Keratinocyte (primary cell): ENCODE results near the gene ARHGEF3. TPM values are rescaled to one million over a fixed set of nuclear protein-coding genes. Genes with fewer than 3 reads are reported as not detected.
"Not testable (repeated sequence)": the region's sequence is repeated elsewhere in the genome, so short reads cannot be mapped to it uniquely, and the experiment has no call there.

ENCODE experiments used
- DNase-seq: peaks from one replicate; pipeline ENCODE4 v3.0.0-alpha.2; 2011; ENCODE audit warnings: low read depth, missing footprints, low spot score
- FAIRE-seq: peaks from 2 replicates; lab custom pipeline; 2011; peaks lifted over from hg19 to GRCh38; lab: Jason Lieb, UNC
- H2AFZ ChIP-seq: 2 replicates; pipeline ENCODE4 v1.6.0; 2012; ENCODE audit warnings: low read length, control low read depth, inconsistent platforms; ENCODE audit not compliant: control insufficient read depth
- H3K27ac ChIP-seq: 2 replicates; pipeline ENCODE4 v1.5.1; 2011; ENCODE audit warnings: low read length; ENCODE audit not compliant: control insufficient read depth, insufficient read depth
- H3K27me3 ChIP-seq: 3 replicates; pipeline ENCODE4 v1.6.0; 2011; ENCODE audit warnings: low read length; ENCODE audit not compliant: control insufficient read depth, insufficient read depth; ENCODE audit errors: extremely low read depth
- H3K36me3 ChIP-seq, 2 experiments: 2 replicates in 1 of 2; 3 replicates in 1 of 2; pipeline ENCODE4 v1.5.1; 2011; ENCODE audit warnings: low read length in 2 of 2, mild to moderate bottlenecking in 1 of 2; ENCODE audit not compliant: control insufficient read depth in 2 of 2, insufficient read depth in 2 of 2; ENCODE audit errors: extremely low read depth in 1 of 2
- H3K4me1 ChIP-seq: 3 replicates; pipeline ENCODE4 v1.5.1; 2011; ENCODE audit warnings: low read length; ENCODE audit not compliant: control insufficient read depth, insufficient read depth; ENCODE audit errors: extremely low read depth
- H3K4me2 ChIP-seq: 3 replicates; pipeline ENCODE4 v1.6.0; 2011; ENCODE audit warnings: low read depth, low read length; ENCODE audit not compliant: control insufficient read depth, insufficient read depth; ENCODE audit errors: extremely low read depth
- H3K4me3 ChIP-seq, 3 experiments: fragments of 200-600 bp in 1 of 3; sonication (generic) in 1 of 3; 2 replicates in 2 of 3; 3 replicates in 1 of 3; pipeline ENCODE4 v1.5.1; 2011 to 2016; ENCODE audit warnings: low read length in 3 of 3, mild to moderate bottlenecking in 3 of 3, control low read depth in 2 of 3, inconsistent platforms in 1 of 3, low read depth in 1 of 3, mixed read lengths in 1 of 3, mixed run types in 1 of 3, moderate library complexity in 1 of 3; ENCODE audit not compliant: control insufficient read depth in 2 of 3, insufficient read depth in 2 of 3; ENCODE audit errors: extremely low read depth in 1 of 3
- H3K79me2 ChIP-seq: 2 replicates; pipeline ENCODE4 v1.6.0; 2012; ENCODE audit warnings: low read length; ENCODE audit not compliant: control insufficient read depth, insufficient read depth
- H3K9ac ChIP-seq: 3 replicates; pipeline ENCODE4 v1.6.0; 2011; ENCODE audit warnings: low read length; ENCODE audit not compliant: control insufficient read depth, insufficient read depth; ENCODE audit errors: extremely low read depth
- H3K9me1 ChIP-seq: 3 replicates; pipeline ENCODE4 v1.6.0; 2011; ENCODE audit warnings: low read length; ENCODE audit not compliant: control insufficient read depth, insufficient read depth; ENCODE audit errors: extremely low read depth
- H3K9me3 ChIP-seq: 2 replicates; pipeline ENCODE4 v1.5.1; 2012; ENCODE audit warnings: low read depth, low read length; ENCODE audit not compliant: control insufficient read depth
- H4K20me1 ChIP-seq: 3 replicates; pipeline ENCODE4 v1.6.0; 2011; ENCODE audit warnings: low read length; ENCODE audit not compliant: control insufficient read depth, insufficient read depth; ENCODE audit errors: extremely low read depth
- CTCF ChIP-seq, 3 experiments: IDR thresholded peaks in 1 of 3; conservative IDR thresholded peaks in 1 of 3; optimal IDR thresholded peaks in 1 of 3; 2 replicates in 2 of 3; 3 replicates in 1 of 3; pipeline versions ENCODE3 to v1.5.1; 2011; ENCODE audit warnings: low read length in 3 of 3, mild to moderate bottlenecking in 3 of 3, moderate library complexity in 2 of 3, control low read depth in 1 of 3, inconsistent platforms in 1 of 3; ENCODE audit not compliant: insufficient read depth in 2 of 3; ENCODE audit errors: extremely low read depth in 1 of 3
- EZH2 ChIP-seq: IDR thresholded peaks from one replicate; pipeline ENCODE4 v1.6.1; 2012; ENCODE audit warnings: inconsistent platforms, mild to moderate bottlenecking, low read length, moderate library complexity
- dilution Hi-C: fragments of 300-500 bp; cut with MboI; formaldehyde crosslinking; loops from one replicate; pipeline ENCODE4 v1.7.0; 2020; ENCODE audit warnings: low sequenced_read_pairs; ENCODE audit not compliant: extremely low pct_ligation_motif_present
- polyA plus RNA-seq, 5 experiments: library from polyadenylated mRNA; depleted of rRNA in 3 of 5; stranded (reverse) in 3 of 5; stranded (forward) in 1 of 5; unstranded in 1 of 5; fragments of >200 nt; gene quantifications; 1 replicate in 1 of 5; 2 replicates in 3 of 5; 3 replicates in 1 of 5; pipeline versions ENCODE4 v1.2.1 to v1.2.3, GENCODE V29; 2011 to 2012; ENCODE audit warnings: missing spikeins in 2 of 5, low read depth in 1 of 5, low replicate concordance in 1 of 5

The ARHGEF3 gene
- polyA plus RNA-seq, 1 donor (not counting 4 experiments of a cell fraction or from before 2014, with no cell fraction given), result 26.2 TPM

DNA sequence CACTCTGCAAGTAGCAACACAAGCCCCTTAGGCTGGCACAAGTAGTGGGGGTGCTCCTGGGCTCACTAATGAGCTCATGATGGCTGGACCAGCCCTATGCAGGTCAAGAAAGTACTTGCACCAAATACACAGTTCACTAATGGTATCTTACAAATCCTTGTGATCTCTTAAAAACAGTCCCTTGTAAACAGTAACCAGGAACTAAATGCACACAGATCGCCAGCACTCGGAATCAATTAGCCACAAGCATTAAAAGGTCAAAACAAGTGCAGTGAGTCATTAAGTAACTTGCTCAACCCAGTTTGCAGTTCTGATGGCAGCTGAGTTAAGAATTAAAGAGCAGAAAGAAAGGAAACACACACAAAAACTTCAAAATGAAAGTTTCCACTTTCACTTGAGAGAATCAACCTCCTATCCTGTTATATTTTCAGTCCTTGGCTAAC is 43.2 kb downstream of the ARHGEF3 start:
- no peak overlapping the region for H3K4me3 ChIP-seq
- no peaks in the 10 kb centered on the region for H3K27me3 ChIP-seq
- no peaks in the 10 kb centered on the region for H4K20me1 ChIP-seq
- peak overlapping the region; percentile 40 for H3K27ac ChIP-seq
- peak; percentile 9 for DNase-seq
- no peaks in the 10 kb centered on the region for H3K9me3 ChIP-seq
- H3K9me1 ChIP-seq, result no peaks in the 10 kb centered on the region
- H3K4me1 ChIP-seq, result peaks cover 9% of the 10 kb centered on the region
- peak; percentile 55 for FAIRE-seq
- peak overlapping the region; percentile 44 for H3K4me2 ChIP-seq
- peaks cover 0 to 8% of the 10 kb centered on the region in 2 experiments for H3K36me3 ChIP-seq
- no peak overlapping the region for H3K9ac ChIP-seq
- H3K79me2 ChIP-seq, result peaks cover 11% of the 10 kb centered on the region
- no peak for TF ChIP-seq CTCF (optimal IDR thresholded peaks at IDR 0.05 in 1 of 3, IDR thresholded peaks at IDR 0.05 in 1 of 3, conservative IDR thresholded peaks at IDR 0.05 in 1 of 3; ENCODE audit: extremely low read depth in 1 of 3, insufficient read depth in 2 of 3, low read length in 3 of 3)
- no peak for TF ChIP-seq EZH2
- no peak overlapping the region for H2AFZ ChIP-seq
- dilution Hi-C loops, result no loop called here

DNA sequence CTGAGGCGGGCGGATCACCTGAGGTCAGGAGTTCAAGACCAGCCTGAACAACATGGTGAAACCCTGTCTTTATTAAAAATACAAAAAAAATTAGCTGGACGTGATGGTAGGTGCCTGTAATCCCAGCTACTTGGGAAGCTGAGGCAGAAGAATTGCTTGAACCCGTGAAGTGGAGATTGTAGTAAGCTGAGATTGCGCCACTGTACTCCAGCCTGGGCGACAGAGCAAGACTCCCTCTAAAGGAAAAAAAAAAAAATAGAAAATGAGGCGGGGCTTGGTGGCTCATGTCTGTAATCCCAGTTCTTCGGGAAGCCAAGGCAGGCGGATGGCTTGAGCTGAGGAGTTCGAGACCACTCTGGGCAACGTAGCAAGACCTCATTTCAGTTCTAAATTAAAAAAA is 43.7 kb downstream of the ARHGEF3 start:
- FAIRE-seq, dilution Hi-C loops, H2AFZ ChIP-seq, H3K4me1 ChIP-seq, H3K9me1 ChIP-seq, H3K9ac ChIP-seq, DNase-seq, H3K4me3 ChIP-seq, H3K27ac ChIP-seq, H3K9me3 ChIP-seq, H4K20me1 ChIP-seq, H3K4me2 ChIP-seq, H3K27me3 ChIP-seq: not testable (repeated sequence)
- peaks cover 0 to 10% of the 10 kb centered on the region in 2 experiments for H3K36me3 ChIP-seq
- H3K79me2 ChIP-seq, result peaks cover 11% of the 10 kb centered on the region
